Activated B cell treated with CpG ODN at 0.5 μM for 24 hours (primary cell): ENCODE data around the gene ZDHHC13. TPM values are rescaled to one million over a fixed set of nuclear protein-coding genes. Genes with fewer than 3 reads are reported as not detected.

Source experiments
- ATAC-seq: fragments of 200-7000 bp; cut with Tn5 transposase; one replicate; pipeline ENCODE4 v1.10.0; 2021; ENCODE audit warnings: low read depth, mild to moderate bottlenecking, moderate library complexity
- CTCF ChIA-PET: fragments of 350-600 bp; sonication (Branson Sonifier 250); formaldehyde crosslinking; loops from one replicate; lab custom pipeline; 2021; ENCODE audit warnings: antibody characterized with exemption; lab: Charles Lee
- POLR2A ChIA-PET: fragments of 350-600 bp; sonication (Branson Sonifier 250); formaldehyde crosslinking; loops from one replicate; lab custom pipeline; 2021; ENCODE audit warnings: antibody characterized with exemption; lab: Charles Lee
- DNase-seq: peaks from one replicate; pipeline ENCODE4 v3.0.0; 2022
- H3K27ac Mint-ChIP-seq: one replicate; pipeline ENCODE4 v1.8.0; 2020; ENCODE audit warnings: mixed read lengths
- H3K27me3 Mint-ChIP-seq: one replicate; pipeline ENCODE4 v1.8.0; 2021; ENCODE audit warnings: mixed read lengths
- H3K36me3 Mint-ChIP-seq: one replicate; pipeline ENCODE4 v1.8.0; 2021; ENCODE audit warnings: low read depth, mixed read lengths
- H3K4me1 Mint-ChIP-seq: one replicate; pipeline ENCODE4 v1.8.0; 2021; ENCODE audit warnings: mixed read lengths
- H3K4me3 Mint-ChIP-seq: one replicate; pipeline ENCODE4 v1.8.0; 2020; ENCODE audit warnings: mild to moderate bottlenecking, mixed read lengths
- H3K9me3 Mint-ChIP-seq: one replicate; pipeline ENCODE4 v1.8.0; 2020; ENCODE audit warnings: mixed read lengths
- CTCF ChIP-seq: fragments of 200-600 bp; IDR thresholded peaks from one replicate; pipeline ENCODE4 v1.8.0; 2022; ENCODE audit warnings: antibody characterized with exemption, mild to moderate bottlenecking
- intact Hi-C: fragments of 100-400 bp; cut with micrococcal nuclease; formaldehyde crosslinking; loops from one replicate; pipeline ENCODE4 v1.15.1; 2024
- total RNA-seq: library from RNA; stranded (reverse); gene quantifications from 2 replicates; pipeline ENCODE4 v1.2.3, GENCODE V29; 2022

The ZDHHC13 gene
- total RNA-seq, 1 donor from 2014 or later: 25.2 TPM

- Mint-ChIP-seq H3K27ac (no peak overlapping the region), H3K4me1 (peaks cover 2% of the 10 kb centered on the region), H3K27me3 (peaks cover 11% of the 10 kb centered on the region), H3K9me3 (no peaks in the 10 kb centered on the region), H3K36me3 (no peaks in the 10 kb centered on the region), H3K4me3 (no peak overlapping the region)
- ChIA-PET CTCF (interaction anchor here (1.2 to 1.6 kb wide), 2 partner anchors 22 to 41 kb away, joined by 3 to 6 read pairs; partner anchors contain the start of gene ZDHHC13), POLR2A (no interaction called here)
- DNase-seq (no peak), ATAC-seq (no peak)
- intact Hi-C loops: loop anchor here (5.0 to 10.0 kb wide), 3 partner anchors 167 to 829 kb away; partner anchors contain the start of gene E2F8
- TF ChIP-seq CTCF: no peak
Observed at GRCh38 chr11:19075636-19076035, 41.3 kb upstream of the ZDHHC13 start.

GRCh38 chr11:19076744-19077589 lies 40.0 kb upstream of the ZDHHC13 start:
- H3K9me3 Mint-ChIP-seq: no peaks in the 10 kb centered on the region
- intact Hi-C loops: loop anchor here (1.0 to 10.0 kb wide), 4 partner anchors 40 to 828 kb away; partner anchors contain the start of genes E2F8 and ZDHHC13
- ChIA-PET CTCF (interaction anchor here (0.8 to 2.2 kb wide), 13 partner anchors 9 to 477 kb away, joined by 3 to 10 read pairs (median 5); partner anchors contain the start of gene ZDHHC13), POLR2A (no interaction called here)
- no peak overlapping the region for H3K4me3 Mint-ChIP-seq
- no peaks in the 10 kb centered on the region for H3K36me3 Mint-ChIP-seq
- peak; percentile 98 for TF ChIP-seq CTCF
- no peaks in the 10 kb centered on the region for H3K4me1 Mint-ChIP-seq
- H3K27ac Mint-ChIP-seq: no peak overlapping the region
- peaks cover 11% of the 10 kb centered on the region for H3K27me3 Mint-ChIP-seq
- peak; percentile 81 for ATAC-seq
- DNase-seq: peak; percentile 31

- H3K9me3 Mint-ChIP-seq: no peaks in the 10 kb centered on the region
- no peak for ATAC-seq
- no peak for DNase-seq
- H3K36me3 Mint-ChIP-seq: no peaks in the 10 kb centered on the region
- peaks cover 11% of the 10 kb centered on the region for H3K27me3 Mint-ChIP-seq
- intact Hi-C loops: loop anchor here (1.0 to 10.0 kb wide), 4 partner anchors 39 to 827 kb away; partner anchors contain the start of genes E2F8 and ZDHHC13
- no peak overlapping the region for H3K27ac Mint-ChIP-seq
- no peaks in the 10 kb centered on the region for H3K4me1 Mint-ChIP-seq
- no peak for TF ChIP-seq CTCF
- ChIA-PET CTCF (interaction anchor here (1.5 to 2.2 kb wide), 6 partner anchors 8 to 476 kb away, joined by 3 to 10 read pairs (median 6); no protein-coding TSS in a partner anchor), POLR2A (no interaction called here)
- no peak overlapping the region for H3K4me3 Mint-ChIP-seq
Observed at GRCh38 chr11:19077965-19078364, 39.0 kb upstream of the ZDHHC13 start.

- no peaks in the 10 kb centered on the region for H3K36me3 Mint-ChIP-seq
- H3K9me3 Mint-ChIP-seq: no peaks in the 10 kb centered on the region
- H3K27me3 Mint-ChIP-seq: peaks cover 11% of the 10 kb centered on the region
- ATAC-seq (no peak), DNase-seq (no peak)
- TF ChIP-seq CTCF: no peak
- intact Hi-C loops: loop anchor here (5.0 to 10.0 kb wide), 3 partner anchors 162 to 825 kb away; partner anchors contain the start of gene E2F8
- ChIA-PET CTCF (no interaction called here), POLR2A (no interaction called here)
- H3K27ac Mint-ChIP-seq: no peak overlapping the region
- H3K4me3 Mint-ChIP-seq: no peak overlapping the region
- H3K4me1 Mint-ChIP-seq: no peaks in the 10 kb centered on the region
Observed at GRCh38 chr11:19079643-19080440, 37.1 kb upstream of the ZDHHC13 start.
